ENCODE data around the gene CEL.

DNA sequence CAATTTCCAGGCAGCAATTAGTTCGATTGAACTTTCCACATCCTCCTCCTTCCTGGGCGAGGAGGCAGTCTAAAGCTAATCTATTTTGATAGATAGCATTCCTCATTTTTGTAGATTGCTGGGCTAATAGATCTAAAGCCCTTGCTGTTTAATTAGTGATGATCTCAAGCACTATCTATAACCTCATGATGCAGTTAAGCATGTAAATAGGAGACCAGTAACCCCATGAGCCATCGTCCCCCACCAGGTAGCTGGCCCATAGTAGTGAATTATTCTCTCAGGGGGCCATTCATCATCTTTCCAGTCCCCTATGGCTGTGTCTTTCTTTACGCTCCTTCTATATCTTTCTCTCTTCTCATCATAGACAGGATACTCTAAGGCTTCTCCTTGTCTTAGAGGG is 14.9 kb downstream of the CEL start:
- no peak for TF ChIP-seq POLR2A (IDR thresholded peaks at IDR 0.05)
- TF ChIP-seq, protein P1, sequence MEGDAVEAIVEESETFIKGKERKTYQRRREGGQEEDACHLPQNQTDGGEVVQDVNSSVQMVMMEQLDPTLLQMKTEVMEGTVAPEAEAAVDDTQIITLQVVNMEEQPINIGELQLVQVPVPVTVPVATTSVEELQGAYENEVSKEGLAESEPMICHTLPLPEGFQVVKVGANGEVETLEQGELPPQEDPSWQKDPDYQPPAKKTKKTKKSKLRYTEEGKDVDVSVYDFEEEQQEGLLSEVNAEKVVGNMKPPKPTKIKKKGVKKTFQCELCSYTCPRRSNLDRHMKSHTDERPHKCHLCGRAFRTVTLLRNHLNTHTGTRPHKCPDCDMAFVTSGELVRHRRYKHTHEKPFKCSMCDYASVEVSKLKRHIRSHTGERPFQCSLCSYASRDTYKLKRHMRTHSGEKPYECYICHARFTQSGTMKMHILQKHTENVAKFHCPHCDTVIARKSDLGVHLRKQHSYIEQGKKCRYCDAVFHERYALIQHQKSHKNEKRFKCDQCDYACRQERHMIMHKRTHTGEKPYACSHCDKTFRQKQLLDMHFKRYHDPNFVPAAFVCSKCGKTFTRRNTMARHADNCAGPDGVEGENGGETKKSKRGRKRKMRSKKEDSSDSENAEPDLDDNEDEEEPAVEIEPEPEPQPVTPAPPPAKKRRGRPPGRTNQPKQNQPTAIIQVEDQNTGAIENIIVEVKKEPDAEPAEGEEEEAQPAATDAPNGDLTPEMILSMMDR (IDR thresholded peaks at IDR 0.05): no peak

Measured in lower leg skin (tissue), 3 donors.